Endothelial cell of umbilical vein (primary cell): Measurements from ENCODE around the gene CORO2B. TPM values are rescaled to one million over a fixed set of nuclear protein-coding genes. Genes with fewer than 3 reads are reported as not detected.

Experiments
- BruUV-seq: library from RNA; stranded (reverse); fragments of 400-500 nt; replicated peaks from 2 replicates; lab custom pipeline; 2021; lab: Mats Ljungman, UMichigan
- CTCF ChIA-PET: fragments of 300-600, 350-600 bp; sonication (Branson Sonifier 250); formaldehyde crosslinking; loops from one replicate; lab custom pipeline; 2021; ENCODE audit warnings: antibody characterized with exemption, inconsistent platforms; lab: Charles Lee
- POLR2A ChIA-PET: fragments of 300-600, 350-600 bp; sonication (Branson Sonifier 250); formaldehyde crosslinking; loops from one replicate; lab custom pipeline; 2021; ENCODE audit warnings: antibody characterized with exemption, inconsistent platforms; lab: Charles Lee
- DNase-seq: peaks from one replicate; pipeline ENCODE4 v3.0.0-alpha.2; 2011; ENCODE audit warnings: low read depth, low spot score
- FAIRE-seq: peaks from 2 replicates; lab custom pipeline; 2011; peaks lifted over from hg19 to GRCh38; lab: Jason Lieb, UNC
- H2AFZ ChIP-seq: 2 replicates; pipeline ENCODE4 v1.6.0; 2012; ENCODE audit warnings: low read depth, low read length, control low read depth, inconsistent platforms
- H3K27ac ChIP-seq: 2 replicates; pipeline ENCODE4 v1.5.1; 2011; ENCODE audit warnings: low read depth, mild to moderate bottlenecking, control low read depth, low read length, moderate library complexity; ENCODE audit not compliant: insufficient read depth
- H3K27me3 ChIP-seq, 2 experiments: 2 replicates each; pipeline versions ENCODE4 v1.6.0 to v1.6.1; 2011; ENCODE audit warnings: low read length in 2 of 2, mixed read lengths in 1 of 2; ENCODE audit not compliant: control insufficient read depth in 2 of 2, insufficient read depth in 2 of 2
- H3K36me3 ChIP-seq, 2 experiments: 2 replicates in 1 of 2; 3 replicates in 1 of 2; pipeline ENCODE4 v1.5.1; 2011; ENCODE audit warnings: low read length in 2 of 2, mild to moderate bottlenecking in 1 of 2, moderate library complexity in 1 of 2; ENCODE audit not compliant: control insufficient read depth in 2 of 2, insufficient read depth in 2 of 2; ENCODE audit errors: extremely low read depth in 1 of 2
- H3K4me1 ChIP-seq: 3 replicates; pipeline ENCODE4 v1.5.1; 2011; ENCODE audit warnings: mild to moderate bottlenecking, low read length; ENCODE audit not compliant: control insufficient read depth, insufficient read depth; ENCODE audit errors: extremely low read depth
- H3K4me2 ChIP-seq: 2 replicates; pipeline ENCODE4 v1.6.1; 2011; ENCODE audit warnings: low read length, control low read depth, mixed read lengths; ENCODE audit not compliant: insufficient read depth
- H3K4me3 ChIP-seq, 3 experiments: fragments of 200-600 bp in 1 of 3; sonication (generic), shearing (Covaris generic) in 1 of 3; replicated peaks in 1 of 3; 2 replicates each; pipeline ENCODE4 v1.5.1; 2011 to 2016; ENCODE audit warnings: control low read depth in 3 of 3, low read length in 3 of 3, mild to moderate bottlenecking in 2 of 3, inconsistent platforms in 1 of 3, low read depth in 1 of 3, moderate library complexity in 1 of 3; ENCODE audit not compliant: insufficient read depth in 1 of 3
- H3K79me2 ChIP-seq: 2 replicates; pipeline ENCODE4 v1.6.0; 2012; ENCODE audit warnings: low read length, inconsistent platforms; ENCODE audit not compliant: control insufficient read depth, insufficient read depth
- H3K9ac ChIP-seq: replicated peaks from 2 replicates; pipeline ENCODE3; 2011; ENCODE audit warnings: low read length, control low read depth; ENCODE audit not compliant: insufficient read depth; ENCODE audit errors: extremely low read depth
- H3K9me1 ChIP-seq: replicated peaks from 3 replicates; pipeline ENCODE4 v1.6.0; 2011; ENCODE audit warnings: mild to moderate bottlenecking, low read length; ENCODE audit not compliant: control insufficient read depth, insufficient read depth; ENCODE audit errors: extremely low read depth
- H3K9me3 ChIP-seq: replicated peaks from 2 replicates; pipeline ENCODE4 v1.5.1; 2012; ENCODE audit warnings: low read length, inconsistent platforms; ENCODE audit not compliant: control insufficient read depth, insufficient read depth
- H4K20me1 ChIP-seq: replicated peaks from 2 replicates; pipeline ENCODE3; 2011; ENCODE audit warnings: mild to moderate bottlenecking, low read length; ENCODE audit not compliant: control insufficient read depth, insufficient read depth; ENCODE audit errors: extremely low read depth
- FOS ChIP-seq: IDR thresholded peaks from 2 replicates; pipeline ENCODE4 v1.6.1; 2011; ENCODE audit warnings: mild to moderate bottlenecking, low read length, moderate library complexity, borderline replicate concordance; ENCODE audit not compliant: insufficient read depth
- JUN ChIP-seq: IDR thresholded peaks from 2 replicates; pipeline ENCODE4 v1.6.1; 2011; ENCODE audit warnings: borderline replicate concordance, low read depth; ENCODE audit not compliant: insufficient read length, insufficient read depth
- POLR2AphosphoS5 ChIP-seq: IDR thresholded peaks from 2 replicates; pipeline ENCODE4 v1.6.1; 2012; ENCODE audit warnings: low read depth, mild to moderate bottlenecking, control low read depth, low read length, moderate library complexity; ENCODE audit not compliant: insufficient read depth
- dilution Hi-C: fragments of 300-500 bp; cut with MboI; formaldehyde crosslinking; loops from one replicate; pipeline ENCODE4 v1.15.0; 2019; ENCODE audit warnings: low sequenced_read_pairs; ENCODE audit not compliant: extremely low pct_ligation_motif_present
- intact Hi-C: fragments of 100-400 bp; cut with micrococcal nuclease; formaldehyde crosslinking; loops from one replicate; pipeline ENCODE4 v1.10.0; 2022
- polyA plus RNA-seq, 4 experiments: library from polyadenylated mRNA; depleted of rRNA in 3 of 4; stranded (reverse) in 3 of 4; unstranded in 1 of 4; fragments of >200 nt; gene quantifications; 2 replicates each; pipeline versions ENCODE4 v1.2.1 to v1.2.3, GENCODE V29; 2011 to 2012; ENCODE audit warnings: missing spikeins in 1 of 4
- total RNA-seq: library from RNA; stranded (reverse); gene quantifications from 2 replicates; pipeline ENCODE4 v1.2.3, GENCODE V29; 2021
- TF ChIP-seq, protein P1 (sequence below), 2 donors: IDR thresholded peaks; 1 replicate in 1 of 2; 2 replicates in 1 of 2; pipeline ENCODE4 v1.5.1; 2011; ENCODE audit warnings: low read length in 2 of 2, mild to moderate bottlenecking in 2 of 2, moderate library complexity in 2 of 2, control low read depth in 1 of 2, inconsistent platforms in 1 of 2, low read depth in 1 of 2; ENCODE audit not compliant: insufficient read depth in 1 of 2; ENCODE audit errors: extremely low read depth in 1 of 2

CORO2B gene
- total and polyA plus RNA-seq, 2 donors (not counting 3 experiments of a cell fraction or from before 2014, with no cell fraction given), result 2.4 to 3.7 TPM

DNA sequence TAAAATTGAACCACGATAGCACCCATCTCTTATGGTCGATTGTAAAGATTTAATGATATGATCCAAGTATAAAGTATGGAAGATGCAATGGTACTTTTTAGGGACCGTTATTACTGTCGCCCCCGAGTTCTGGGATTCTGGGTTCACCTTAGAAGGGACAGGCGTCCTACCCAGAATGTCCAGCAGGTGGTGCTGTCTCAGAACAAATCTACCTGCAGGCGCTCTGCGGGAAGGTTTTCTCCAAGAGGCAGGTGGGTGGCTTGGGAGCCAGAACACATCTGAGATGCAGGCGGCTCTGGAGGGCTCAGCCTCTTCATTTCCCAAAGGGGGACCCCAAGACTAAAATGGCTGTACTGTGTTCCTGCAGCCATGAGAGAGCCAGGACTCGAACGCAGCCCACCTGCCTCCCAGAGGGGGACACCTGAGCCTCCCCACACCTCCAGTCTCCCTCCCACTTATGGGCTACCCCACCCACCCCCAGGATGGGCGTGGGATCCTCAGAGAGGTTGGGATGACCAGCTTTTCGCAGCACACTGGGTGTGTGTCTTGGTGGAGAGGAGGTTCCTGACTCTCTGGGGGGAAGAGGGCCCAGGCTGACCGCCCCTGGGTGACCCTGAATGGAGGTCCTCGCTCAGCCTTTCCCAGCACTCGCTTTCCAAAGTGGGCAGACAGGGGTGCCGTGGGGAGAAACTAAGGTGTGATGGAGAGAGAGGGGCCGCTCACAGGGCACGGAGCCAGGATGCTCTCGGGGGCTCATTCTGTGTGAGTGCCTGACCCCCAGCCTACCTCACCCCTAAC, 28.1 kb upstream of the CORO2B start:
- ChIA-PET POLR2A (interaction anchor here (0.8 kb wide), 1 partner anchor 273 kb away, joined by 3 read pairs; the partner anchor contains the start of gene FEM1B), CTCF (interaction anchor here (0.5 to 18.5 kb wide), 62 partner anchors 9 to 378 kb away, joined by 3 to 728 read pairs (median 4); no protein-coding TSS in a partner anchor)
- Histone ChIP-seq H3K36me3 (no peaks in the 10 kb centered on the region), H3K9me1 (no peaks in the 10 kb centered on the region), H3K4me3 (no peak overlapping the region), H3K27ac (no peak overlapping the region), H4K20me1 (no peaks in the 10 kb centered on the region), H3K4me1 (peaks cover 8% of the 10 kb centered on the region), H2AFZ (no peak overlapping the region), H3K9me3 (no peaks in the 10 kb centered on the region), H3K27me3 (peaks cover 5% of the 10 kb centered on the region in 2 experiments), H3K79me2 (no peaks in the 10 kb centered on the region), H3K4me2 (no peak overlapping the region), H3K9ac (no peak overlapping the region)
- no TSS peak for BruUV-seq
- intact Hi-C loops, result loop anchor here (1.0 to 5.0 kb wide), 3 partner anchors 244 to 298 kb away; partner anchors contain the start of gene ANP32A
- dilution Hi-C loops, result no loop called here
- no peak for TF ChIP-seq JUN
- no peak for TF ChIP-seq FOS
- no peak for TF ChIP-seq POLR2AphosphoS5
- TF ChIP-seq, protein P1, sequence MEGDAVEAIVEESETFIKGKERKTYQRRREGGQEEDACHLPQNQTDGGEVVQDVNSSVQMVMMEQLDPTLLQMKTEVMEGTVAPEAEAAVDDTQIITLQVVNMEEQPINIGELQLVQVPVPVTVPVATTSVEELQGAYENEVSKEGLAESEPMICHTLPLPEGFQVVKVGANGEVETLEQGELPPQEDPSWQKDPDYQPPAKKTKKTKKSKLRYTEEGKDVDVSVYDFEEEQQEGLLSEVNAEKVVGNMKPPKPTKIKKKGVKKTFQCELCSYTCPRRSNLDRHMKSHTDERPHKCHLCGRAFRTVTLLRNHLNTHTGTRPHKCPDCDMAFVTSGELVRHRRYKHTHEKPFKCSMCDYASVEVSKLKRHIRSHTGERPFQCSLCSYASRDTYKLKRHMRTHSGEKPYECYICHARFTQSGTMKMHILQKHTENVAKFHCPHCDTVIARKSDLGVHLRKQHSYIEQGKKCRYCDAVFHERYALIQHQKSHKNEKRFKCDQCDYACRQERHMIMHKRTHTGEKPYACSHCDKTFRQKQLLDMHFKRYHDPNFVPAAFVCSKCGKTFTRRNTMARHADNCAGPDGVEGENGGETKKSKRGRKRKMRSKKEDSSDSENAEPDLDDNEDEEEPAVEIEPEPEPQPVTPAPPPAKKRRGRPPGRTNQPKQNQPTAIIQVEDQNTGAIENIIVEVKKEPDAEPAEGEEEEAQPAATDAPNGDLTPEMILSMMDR (IDR thresholded peaks at IDR 0.05; ENCODE audit: extremely low read depth in 1 of 2, insufficient read depth in 1 of 2, low read depth in 1 of 2, low read length in 2 of 2), result peak; percentile 80 to 87
- DNase-seq (peak; percentile 41), FAIRE-seq (peak; percentile 68)
